NCI-H2081 (cell line): ENCODE measurements around the gene KRT71.
A peak's percentile ranks its signal among the peaks of the same experiment; 100 is the strongest.

ENCODE experiments used
- DNase-seq, 2 experiments: peaks; one replicate each; lab custom pipeline; 2025; lab: John Stamatoyannopoulos, UW

The KRT71 gene

DNA sequence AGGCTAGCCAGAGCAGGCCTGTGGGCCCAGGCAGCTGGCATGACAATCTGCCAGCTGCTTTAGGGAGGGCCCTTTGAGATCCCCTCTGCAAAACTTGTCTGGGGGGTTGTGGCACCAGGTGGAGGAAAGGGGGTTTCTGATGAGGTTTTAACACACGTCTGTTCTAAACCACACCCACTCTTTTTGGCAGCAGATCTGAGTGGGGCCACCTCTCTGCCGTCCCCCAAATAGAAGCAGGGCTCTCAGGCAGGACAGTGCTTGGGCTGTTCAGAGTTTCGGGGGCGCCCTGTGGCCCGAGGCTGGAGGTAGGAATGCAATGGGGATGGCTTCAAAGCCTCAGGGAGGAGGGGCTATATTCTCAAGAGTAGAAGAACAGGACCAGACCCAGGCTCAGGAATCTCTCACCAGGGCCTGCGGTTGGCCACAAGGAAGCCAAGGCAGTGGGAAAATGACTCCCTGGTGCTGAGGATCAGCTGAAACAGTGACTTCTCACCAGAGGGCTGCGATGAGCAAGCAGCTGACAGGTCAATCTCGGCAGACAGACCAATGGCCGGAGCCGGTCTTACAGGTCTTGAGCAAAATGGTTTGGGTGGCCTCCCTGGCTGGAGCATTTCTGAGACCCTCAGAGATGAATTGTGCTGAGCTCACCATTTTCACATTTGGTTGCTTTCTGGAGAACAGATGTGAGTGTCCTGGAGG, 31.2 kb downstream of the KRT71 start:
- no peak for DNase-seq

DNA sequence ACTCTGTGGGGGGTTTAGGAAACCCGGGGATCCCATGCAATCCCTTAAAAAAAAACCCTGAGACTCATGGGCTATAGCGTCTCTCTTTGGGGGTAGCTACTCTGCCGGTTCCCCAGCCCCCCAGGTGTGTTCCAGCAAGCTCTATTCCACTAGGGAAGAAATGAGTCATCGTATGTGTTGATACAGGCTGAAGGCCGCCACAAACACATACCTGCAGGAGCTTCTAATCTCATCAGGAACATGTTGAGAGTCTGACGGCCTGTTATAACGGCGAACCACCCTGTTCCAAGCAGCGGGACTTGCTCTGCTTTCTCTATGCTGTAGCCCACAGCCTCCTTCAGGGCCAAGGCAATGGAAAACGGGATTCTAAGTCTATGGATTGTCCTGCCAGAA, 31.8 kb downstream of the KRT71 start:
- no peak for DNase-seq

DNA sequence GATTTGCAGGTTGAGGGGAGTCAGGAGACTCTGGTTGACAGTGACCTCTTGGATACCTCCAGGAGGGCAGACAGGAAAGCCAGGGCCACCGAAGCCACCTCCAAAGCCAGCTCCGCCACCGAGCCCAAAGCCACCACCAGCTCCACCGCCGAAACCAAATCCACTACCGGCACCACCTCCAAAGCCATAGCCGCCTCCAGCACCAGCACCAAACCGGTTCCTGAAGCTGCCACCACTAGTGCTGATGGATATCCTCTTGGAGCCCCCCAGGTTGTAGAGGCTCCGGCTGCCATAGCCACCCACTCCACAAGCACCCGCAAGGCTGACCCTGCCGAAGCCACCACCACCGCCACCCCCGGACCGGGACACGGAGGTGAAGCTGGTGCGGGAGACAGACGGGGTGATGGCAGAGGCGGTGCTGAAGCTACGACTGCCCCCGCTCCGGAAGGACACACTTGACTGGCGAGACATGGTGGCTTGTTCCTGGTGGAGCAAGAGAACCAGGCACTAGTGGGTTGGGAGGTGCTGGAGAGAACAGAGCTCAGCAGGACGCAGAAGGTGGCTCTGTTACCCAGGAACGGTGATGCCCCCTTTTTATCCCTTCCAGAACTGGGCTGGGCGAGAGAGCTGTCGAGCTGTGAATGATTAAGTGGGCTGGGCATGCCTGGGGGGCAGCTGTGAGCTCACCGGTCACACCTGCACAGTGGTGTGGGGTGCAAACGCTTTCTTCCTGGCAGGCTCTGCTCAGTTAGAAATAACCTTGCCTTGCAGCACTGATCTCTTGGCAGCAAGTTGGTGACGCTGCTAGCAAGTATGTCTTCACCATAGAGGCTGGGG, 32.9 kb downstream of the KRT71 start, which contains the start of gene KRT5:
Gene KRT5 (minus strand): TSS at position 569 of the 837 bp plus-strand sequence. CDS start 98 bp downstream, at position 471.
- no peak for DNase-seq

GRCh38 chr12:52519387-52519703, 33.6 kb downstream of the KRT71 start:
- no peak for DNase-seq

- no peak for DNase-seq
Observed at GRCh38 chr12:52518574-52519386, 34.2 kb downstream of the KRT71 start.

DNA sequence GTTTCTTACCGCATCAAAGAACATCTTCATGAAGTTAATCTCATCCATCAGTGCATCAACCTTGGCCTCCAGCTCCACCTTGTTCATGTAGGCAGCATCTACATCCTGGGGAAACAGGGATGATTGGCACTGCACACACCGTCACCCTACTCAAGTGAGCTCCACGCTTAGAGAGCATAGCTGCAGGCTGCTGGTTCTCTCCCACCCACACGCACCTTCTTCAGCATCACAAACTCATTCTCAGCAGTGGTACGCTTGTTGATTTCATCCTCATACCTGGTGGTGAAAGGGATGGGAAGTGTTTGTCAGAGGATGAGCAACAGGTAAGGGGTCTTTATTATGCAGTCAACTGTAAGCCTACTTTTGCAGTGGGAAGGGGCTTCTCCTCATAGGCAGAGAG, 35.1 kb downstream of the KRT71 start:
- no peak for DNase-seq

GRCh38 chr12:52517005-52517835, 35.7 kb downstream of the KRT71 start:
- DNase-seq, result no peak

GRCh38 chr12:52515927-52516831, 36.8 kb downstream of the KRT71 start:
- DNase-seq, result no peak

- DNase-seq, result no peak
Observed at GRCh38 chr12:52515319-52515646, 37.7 kb downstream of the KRT71 start.

DNA sequence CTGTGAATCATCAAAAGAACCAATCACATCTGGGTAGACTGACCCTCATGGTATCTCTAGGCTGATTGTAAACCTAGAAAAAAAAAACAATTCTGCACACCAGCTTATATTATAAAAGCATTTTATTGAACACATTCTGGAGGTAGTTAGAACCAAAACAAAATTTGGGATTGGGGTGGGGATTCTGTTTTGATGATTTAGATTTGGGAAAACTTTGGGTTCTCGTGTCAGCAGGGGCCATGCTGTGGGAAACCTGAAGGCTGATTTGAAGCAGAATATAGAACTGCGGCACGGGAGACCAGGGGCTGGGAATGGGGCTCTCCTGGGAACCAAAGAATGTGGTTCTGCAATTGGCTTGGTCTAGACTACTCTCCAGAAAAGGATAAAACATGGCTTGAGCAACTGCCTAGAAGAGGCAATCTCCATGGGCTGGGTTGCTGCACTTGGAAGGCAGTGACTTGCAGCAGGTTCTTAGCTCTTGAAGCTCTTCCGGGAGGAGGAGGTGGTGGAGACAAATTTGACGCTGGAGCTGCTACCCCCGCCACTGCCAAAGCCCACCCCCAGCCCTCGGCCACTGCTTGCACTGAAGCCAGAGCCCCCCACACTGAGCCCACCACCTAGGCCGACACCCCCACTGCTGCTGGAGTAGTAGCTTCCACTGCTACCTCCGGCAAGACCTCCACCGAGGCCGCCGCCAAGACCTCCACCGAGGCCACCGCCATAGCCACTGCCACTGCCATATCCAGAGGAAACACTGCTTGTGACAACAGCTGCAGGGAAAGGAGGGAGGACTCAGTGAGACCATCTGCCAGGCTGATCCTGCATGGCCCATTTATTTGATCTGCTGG, 38.2 kb downstream of the KRT71 start:
- DNase-seq, result no peak

DNA sequence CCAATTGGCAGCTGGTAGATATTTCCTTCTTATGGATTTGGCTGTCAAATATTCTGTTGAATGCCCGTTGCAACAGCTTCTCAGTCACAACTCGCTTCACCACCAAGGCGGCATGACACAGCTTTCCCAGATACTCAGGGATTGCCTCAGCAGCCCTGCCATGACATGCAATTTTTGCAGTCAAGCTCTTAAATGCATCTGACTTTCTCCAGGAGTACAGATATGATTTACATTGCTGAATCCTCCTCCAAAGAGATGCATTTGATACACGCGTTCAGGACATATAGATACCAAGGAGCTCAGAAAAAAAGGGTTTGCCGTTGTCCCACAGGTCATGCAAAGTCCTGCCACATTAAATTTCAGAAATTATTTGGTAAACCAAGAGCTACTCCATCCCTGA, 39.2 kb downstream of the KRT71 start:
- DNase-seq, result no peak

DNA sequence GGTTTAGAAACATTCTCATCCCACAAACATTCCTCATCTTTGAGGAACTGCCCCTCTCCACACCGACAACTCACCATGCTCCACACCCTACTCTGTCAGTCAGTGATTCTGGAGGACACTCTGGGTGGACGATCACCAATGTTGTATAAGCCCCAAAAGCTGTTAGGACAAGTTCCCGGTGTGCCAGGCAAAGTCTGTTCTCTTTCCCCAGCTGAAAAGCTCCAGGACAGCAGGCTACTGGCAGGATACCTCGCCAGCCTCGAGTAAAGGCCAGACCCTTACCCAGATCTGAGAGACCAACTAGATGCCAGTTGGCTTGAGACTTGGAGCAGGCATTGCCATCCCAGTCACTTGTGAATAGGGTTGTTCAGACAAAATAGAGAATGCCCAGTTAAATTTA, 44.7 kb downstream of the KRT71 start:
- DNase-seq, result no peak

- peak; percentile 42 to 49 for DNase-seq
Observed at GRCh38 chr12:52506858-52507715, 45.9 kb downstream of the KRT71 start.

DNA sequence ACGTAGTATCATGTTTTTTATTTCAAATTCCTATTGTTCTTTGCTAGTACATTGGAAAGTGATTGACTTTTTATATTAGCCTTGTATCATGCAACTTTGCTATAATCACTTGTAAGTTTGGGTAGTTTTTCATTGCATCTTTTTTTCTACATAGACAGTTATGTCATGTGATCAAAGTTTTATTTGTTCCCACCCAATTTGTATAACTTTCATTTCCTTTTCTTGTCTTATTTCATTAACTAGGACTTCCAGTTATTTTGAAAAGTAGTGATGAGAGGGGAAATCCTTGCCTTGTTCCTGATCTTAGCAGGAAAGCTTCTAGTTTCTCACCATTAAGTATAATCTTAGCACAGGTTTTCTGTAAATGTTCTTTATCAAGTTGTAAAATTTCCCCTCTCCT, 50.1 kb downstream of the KRT71 start:
- no peak for DNase-seq

DNA sequence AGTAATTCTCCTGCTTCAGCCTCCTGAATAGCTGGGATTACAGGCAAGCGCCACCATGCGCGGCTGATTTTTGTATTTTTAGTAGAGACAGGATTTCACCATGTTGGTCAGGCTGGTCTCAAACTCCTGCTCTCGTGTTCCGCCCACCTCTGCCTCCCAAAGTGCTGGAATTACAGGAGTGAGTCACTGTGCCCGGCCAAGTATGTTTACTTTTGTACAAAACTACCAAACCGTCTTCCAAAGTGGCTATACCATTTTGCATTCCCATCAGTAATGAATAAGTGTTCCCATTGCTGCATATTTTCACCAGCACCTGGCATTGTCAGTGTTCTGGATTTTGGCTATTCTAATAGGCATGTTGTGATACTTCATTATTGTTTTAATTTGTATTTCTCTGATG, 51.5 kb downstream of the KRT71 start:
- DNase-seq, result no peak

DNA sequence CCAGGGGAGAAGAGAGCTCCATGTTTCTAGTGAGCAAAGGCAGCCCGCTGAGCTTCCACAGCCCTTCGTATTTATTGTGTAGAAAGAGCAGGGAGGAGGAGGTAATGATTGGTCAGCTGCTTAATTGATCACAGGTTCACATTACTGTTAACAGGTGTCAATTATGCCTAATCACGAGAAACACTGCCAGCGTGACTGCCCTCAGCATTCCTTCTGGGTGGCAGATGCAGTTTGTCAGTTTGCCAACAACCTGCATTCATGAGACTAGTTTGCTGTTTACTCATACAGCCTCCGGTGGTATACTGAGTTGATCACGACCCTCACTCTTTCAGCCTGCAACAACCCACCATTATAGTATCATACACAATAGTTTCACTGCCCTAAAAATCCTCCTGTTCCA, 52.4 kb downstream of the KRT71 start:
- peak in 1 of 2 experiments; percentile 28 for DNase-seq

DNA sequence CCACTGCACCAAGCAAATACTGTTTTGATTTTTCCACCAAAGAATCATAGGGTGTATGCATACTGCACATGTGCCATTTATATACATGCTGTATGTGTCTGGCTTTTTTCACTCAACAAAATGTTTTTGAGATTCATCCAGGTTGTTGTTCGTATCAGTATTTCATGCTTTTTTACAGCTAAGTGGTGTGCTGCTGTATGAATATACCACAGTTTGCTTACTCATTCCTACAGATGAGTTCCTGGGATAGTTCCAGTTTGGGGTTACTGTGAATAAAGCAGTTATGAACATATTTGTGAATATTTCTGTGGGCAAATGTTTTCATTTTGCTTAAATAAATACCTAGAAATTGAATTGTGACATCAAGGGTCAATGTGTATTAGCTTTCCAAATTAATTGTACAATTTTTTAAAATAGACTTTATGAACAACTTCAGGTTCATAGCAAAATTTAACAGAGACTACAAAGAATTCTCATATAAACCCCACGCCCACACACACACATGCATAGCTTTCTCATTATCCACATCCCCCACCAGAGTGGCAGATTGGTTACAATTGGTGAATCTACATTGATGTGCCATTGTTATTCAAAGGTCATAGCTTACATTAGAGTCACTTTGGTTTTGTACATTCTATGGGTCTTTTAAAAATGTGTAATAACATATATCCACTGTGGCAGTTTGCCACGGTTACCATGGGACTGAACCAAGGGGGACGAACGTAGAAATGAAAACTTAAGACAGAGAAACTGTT, 53.0 kb downstream of the KRT71 start:
- DNase-seq, result no peak

GRCh38 chr12:52498946-52499345, 54.0 kb downstream of the KRT71 start:
- DNase-seq, result no peak
